Measurements from ENCODE around the gene KRT82. TPM values are rescaled to one million over a fixed set of nuclear protein-coding genes. Genes with fewer than 3 reads are reported as not detected.
"Not testable (repeated sequence)": the region's sequence is repeated elsewhere in the genome, so short reads cannot be mapped to it uniquely, and the experiment has no call there.

The KRT82 gene
- total and polyA plus RNA-seq, 4 donors, result not detected

GRCh38 chr12:52413202-52413601, 7.1 kb upstream of the KRT82 start:
- no peak for TF ChIP-seq CTCF (IDR thresholded peaks at IDR 0.05; ENCODE audit: control extremely low read depth, extremely low read depth)
- WGBS, 2 donors, result 45 to 70% methylated on average over 4 of the region's 4 CpGs
- DNase-seq (no peak), ATAC-seq (ENCODE audit: insufficient read depth, low FRiP score) (no peak)
- no peak overlapping the region for H3K27ac ChIP-seq (ENCODE audit: low read depth in 1 of 2, low read length in 1 of 2)
- no peak overlapping the region for H3K9ac ChIP-seq (ENCODE audit: insufficient read depth in 1 of 2, low read length in 2 of 2)
- H3K9me3 ChIP-seq (ENCODE audit: control insufficient read depth in 4 of 4, insufficient read depth in 3 of 4, low read length in 3 of 4), result no peaks in the 10 kb centered on the region
- H3K36me3 ChIP-seq (ENCODE audit: control insufficient read depth in 4 of 4, insufficient read depth in 4 of 4, low read length in 4 of 4), result no peaks in the 10 kb centered on the region
- H3K4me3 ChIP-seq, result no peak overlapping the region
- H3K27me3 ChIP-seq (ENCODE audit: control insufficient read depth in 3 of 3, insufficient read depth in 3 of 3, low read length in 2 of 3), result no peaks in the 10 kb centered on the region
- peaks cover 0 to 7% (median 0%) of the 10 kb centered on the region in 5 donors for H3K4me1 ChIP-seq (ENCODE audit: control insufficient read depth in 5 of 5, insufficient read depth in 5 of 5, low read length in 5 of 5)

- H3K36me3 ChIP-seq (ENCODE audit: control insufficient read depth in 4 of 4, insufficient read depth in 4 of 4, low read length in 4 of 4), result no peaks in the 10 kb centered on the region
- DNase-seq (no peak), ATAC-seq (ENCODE audit: insufficient read depth, low FRiP score) (no peak)
- H3K9ac ChIP-seq (ENCODE audit: insufficient read depth in 1 of 2, low read length in 2 of 2), result no peak overlapping the region
- H3K27ac ChIP-seq (ENCODE audit: low read depth in 1 of 2, low read length in 1 of 2), result no peak overlapping the region
- peaks cover 0 to 7% (median 0%) of the 10 kb centered on the region in 5 donors for H3K4me1 ChIP-seq (ENCODE audit: control insufficient read depth in 5 of 5, insufficient read depth in 5 of 5, low read length in 5 of 5)
- no peaks in the 10 kb centered on the region for H3K27me3 ChIP-seq (ENCODE audit: control insufficient read depth in 3 of 3, insufficient read depth in 3 of 3, low read length in 2 of 3)
- H3K9me3 ChIP-seq (ENCODE audit: control insufficient read depth in 4 of 4, insufficient read depth in 3 of 4, low read length in 3 of 4), result no peaks in the 10 kb centered on the region
- TF ChIP-seq CTCF (IDR thresholded peaks at IDR 0.05; ENCODE audit: control extremely low read depth, extremely low read depth), result no peak
- WGBS, 2 donors, result 80 to 88% methylated on average over 10 of the region's 10 CpGs
- H3K4me3 ChIP-seq, result no peak overlapping the region
Measured at GRCh38 chr12:52411815-52412214, 5.7 kb upstream of the KRT82 start.

GRCh38 chr12:52410589-52411248, 4.6 kb upstream of the KRT82 start:
- peak in 1 of 3 donors; percentile 15 for DNase-seq
- not testable (repeated sequence) for H3K4me1 ChIP-seq (ENCODE audit: control insufficient read depth in 5 of 5, insufficient read depth in 5 of 5, low read length in 5 of 5); H3K9ac ChIP-seq (ENCODE audit: insufficient read depth in 1 of 2, low read length in 2 of 2); H3K36me3 ChIP-seq (ENCODE audit: control insufficient read depth in 4 of 4, insufficient read depth in 4 of 4, low read length in 4 of 4); H3K4me3 ChIP-seq; H3K27ac ChIP-seq (ENCODE audit: low read depth in 1 of 2, low read length in 1 of 2); H3K9me3 ChIP-seq (ENCODE audit: control insufficient read depth in 4 of 4, insufficient read depth in 3 of 4, low read length in 3 of 4); H3K27me3 ChIP-seq (ENCODE audit: control insufficient read depth in 3 of 3, insufficient read depth in 3 of 3, low read length in 2 of 3); ATAC-seq (ENCODE audit: insufficient read depth, low FRiP score)
- no CpG with 5 or more reads among the region's 1 CpG for WGBS, 2 donors

- Histone ChIP-seq H3K36me3 (ENCODE audit: control insufficient read depth in 4 of 4, insufficient read depth in 4 of 4, low read length in 4 of 4) (no peaks in the 10 kb centered on the region), H3K9ac (ENCODE audit: insufficient read depth in 1 of 2, low read length in 2 of 2) (no peak overlapping the region), H3K27ac (ENCODE audit: low read depth in 1 of 2, low read length in 1 of 2) (no peak overlapping the region), H3K27me3 (ENCODE audit: control insufficient read depth in 3 of 3, insufficient read depth in 3 of 3, low read length in 2 of 3) (no peaks in the 10 kb centered on the region), H3K4me3 (no peak overlapping the region), H3K4me1 (ENCODE audit: control insufficient read depth in 5 of 5, insufficient read depth in 5 of 5, low read length in 5 of 5) (no peaks in the 10 kb centered on the region), H3K9me3 (ENCODE audit: control insufficient read depth in 4 of 4, insufficient read depth in 3 of 4, low read length in 3 of 4) (no peaks in the 10 kb centered on the region)
- DNase-seq (no peak), ATAC-seq (ENCODE audit: insufficient read depth, low FRiP score) (no peak)
- WGBS, 2 donors, result 81 to 87% methylated on average over 5 of the region's 5 CpGs
- no peak for TF ChIP-seq CTCF (IDR thresholded peaks at IDR 0.05; ENCODE audit: control extremely low read depth, extremely low read depth)
Measured at GRCh38 chr12:52407918-52408317, 1.8 kb upstream of the KRT82 start.

Measured in lung (tissue), 12 donors.